GM18517 (cell line): Measurements from ENCODE around the gene AOX1.
"Not testable (repeated sequence)": the region's sequence is repeated elsewhere in the genome, so short reads cannot be mapped to it uniquely, and the experiment has no call there.

ENCODE experiments used
- ATAC-seq: cut with Tn5 transposase; IDR thresholded peaks from one replicate; pipeline ENCODE4 v1.9.1; 2021; ENCODE audit warnings: mild to moderate bottlenecking, moderate library complexity; ENCODE audit not compliant: unreplicated experiment

AOX1 gene

GRCh38 chr2:200625282-200625681 lies 39.5 kb downstream of the AOX1 start:
- ATAC-seq: no peak

GRCh38 chr2:200625958-200626363 lies 40.1 kb downstream of the AOX1 start:
- ATAC-seq: no peak

- ATAC-seq: no peak
These were observed 41.4 kb downstream of the AOX1 start for GRCh38 chr2:200627110-200627770.

GRCh38 chr2:200628461-200628860 lies 42.6 kb downstream of the AOX1 start:
- not testable (repeated sequence) for ATAC-seq

GRCh38 chr2:200631287-200631686 lies 45.5 kb downstream of the AOX1 start:
- no peak for ATAC-seq

GRCh38 chr2:200634231-200634964 lies 48.6 kb downstream of the AOX1 start:
- ATAC-seq: no peak

GRCh38 chr2:200635251-200635650 lies 49.4 kb downstream of the AOX1 start:
- ATAC-seq: no peak

GRCh38 chr2:200637901-200638300 lies 52.1 kb downstream of the AOX1 start:
- ATAC-seq: no peak

- no peak for ATAC-seq
These were observed 54.4 kb downstream of the AOX1 start for GRCh38 chr2:200640176-200640575.

- no peak for ATAC-seq
These were observed 55.1 kb downstream of the AOX1 start for GRCh38 chr2:200640901-200641300.

- not testable (repeated sequence) for ATAC-seq
These were observed 62.9 kb downstream of the AOX1 start for GRCh38 chr2:200648518-200649281.

GRCh38 chr2:200649724-200650123 lies 63.9 kb downstream of the AOX1 start:
- ATAC-seq: no peak

GRCh38 chr2:200650195-200650594 lies 64.4 kb downstream of the AOX1 start:
- ATAC-seq: no peak

- no peak for ATAC-seq
These were observed 66.3 kb downstream of the AOX1 start for GRCh38 chr2:200652158-200652557.

GRCh38 chr2:200653021-200653420 lies 67.2 kb downstream of the AOX1 start:
- no peak for ATAC-seq

- no peak for ATAC-seq
These were observed 69.0 kb downstream of the AOX1 start for GRCh38 chr2:200654823-200655222.

GRCh38 chr2:200655918-200656580 lies 70.2 kb downstream of the AOX1 start:
- no peak for ATAC-seq

GRCh38 chr2:200658278-200658864 lies 72.6 kb downstream of the AOX1 start:
- ATAC-seq: no peak

- no peak for ATAC-seq
These were observed 73.6 kb downstream of the AOX1 start for GRCh38 chr2:200659410-200659809.

- ATAC-seq: no peak
These were observed 75.7 kb downstream of the AOX1 start for GRCh38 chr2:200661477-200661876.

- ATAC-seq: no peak
These were observed 76.9 kb downstream of the AOX1 start for GRCh38 chr2:200662727-200663126.
